Stimulated activated naive B cell treated with anti-CD40 and anti-IgM and Interleukin-4, amounts not matched to agents 10 μg/mL and 1 μg/mL and 100 μg/mL, for 72 hours (primary cell): ENCODE results near the gene NUP43.
"Not testable (repeated sequence)": the region's sequence is repeated elsewhere in the genome, so short reads cannot be mapped to it uniquely, and the experiment has no call there.

Source experiments
- ATAC-seq, 2 donors: fragments of 150-1000 bp; cut with Tn5 transposase; replicated peaks; 2 replicates each; pipeline ENCODE4 v1.10.0; 2021; ENCODE audit warnings: moderate library complexity in 1 of 2
- DNase-seq: peaks from one replicate; pipeline ENCODE4 v3.0.0; 2021
- H3K27ac Mint-ChIP-seq: one replicate; pipeline ENCODE4 v1.8.0; 2022; ENCODE audit warnings: mild to moderate bottlenecking, mixed read lengths
- H3K27me3 Mint-ChIP-seq, 2 donors: one replicate each; pipeline ENCODE4 v1.8.0; 2022; ENCODE audit warnings: mixed read lengths in 2 of 2
- H3K36me3 Mint-ChIP-seq, 2 donors: one replicate each; pipeline ENCODE4 v1.8.0; 2022; ENCODE audit warnings: mixed read lengths in 2 of 2, mild to moderate bottlenecking in 1 of 2
- H3K4me1 Mint-ChIP-seq, 2 donors: one replicate each; pipeline ENCODE4 v1.8.0; 2022; ENCODE audit warnings: mixed read lengths in 2 of 2, mild to moderate bottlenecking in 1 of 2
- H3K4me3 Mint-ChIP-seq, 2 donors: one replicate each; pipeline ENCODE4 v1.8.0; 2022; ENCODE audit warnings: mild to moderate bottlenecking in 2 of 2, mixed read lengths in 2 of 2, moderate library complexity in 1 of 2
- H3K9me3 Mint-ChIP-seq, 2 donors: one replicate each; pipeline ENCODE4 v1.8.0; 2022; ENCODE audit warnings: mixed read lengths in 2 of 2, mild to moderate bottlenecking in 1 of 2

The NUP43 gene

GRCh38 chr6:149754548-149754947, 8.2 kb upstream of the NUP43 start:
- H3K9me3 Mint-ChIP-seq: no peaks in the 10 kb centered on the region
- peaks cover 9 to 11% of the 10 kb centered on the region in 2 donors for H3K36me3 Mint-ChIP-seq
- H3K4me1 Mint-ChIP-seq: peaks cover 6 to 27% of the 10 kb centered on the region in 2 donors
- H3K27me3 Mint-ChIP-seq: no peaks in the 10 kb centered on the region
- no peak overlapping the region for H3K27ac Mint-ChIP-seq
- no peak for DNase-seq
- no peak overlapping the region for H3K4me3 Mint-ChIP-seq
- no peak for ATAC-seq

GRCh38 chr6:149753374-149753637, 7.0 kb upstream of the NUP43 start:
- not testable (repeated sequence) for H3K9me3 Mint-ChIP-seq, DNase-seq, ATAC-seq, H3K4me3 Mint-ChIP-seq, H3K27ac Mint-ChIP-seq, H3K27me3 Mint-ChIP-seq, H3K36me3 Mint-ChIP-seq
- H3K4me1 Mint-ChIP-seq: peaks cover 6 to 33% of the 10 kb centered on the region in 2 donors

- no peak for DNase-seq
- no peak for ATAC-seq
- no peak overlapping the region for H3K4me3 Mint-ChIP-seq
- no peak overlapping the region for H3K27ac Mint-ChIP-seq
- no peaks in the 10 kb centered on the region for H3K9me3 Mint-ChIP-seq
- H3K4me1 Mint-ChIP-seq: peaks cover 6 to 33% of the 10 kb centered on the region in 2 donors
- H3K36me3 Mint-ChIP-seq: peaks cover 7 to 8% of the 10 kb centered on the region in 2 donors
- H3K27me3 Mint-ChIP-seq: no peaks in the 10 kb centered on the region
Observed at GRCh38 chr6:149752600-149753373, 6.5 kb upstream of the NUP43 start.

GRCh38 chr6:149751920-149752319, 5.6 kb upstream of the NUP43 start:
- H3K4me3 Mint-ChIP-seq, ATAC-seq, H3K27ac Mint-ChIP-seq, H3K9me3 Mint-ChIP-seq, H3K36me3 Mint-ChIP-seq, DNase-seq, H3K27me3 Mint-ChIP-seq: not testable (repeated sequence)
- peaks cover 8 to 42% of the 10 kb centered on the region in 2 donors for H3K4me1 Mint-ChIP-seq

- ATAC-seq (no peak), DNase-seq (no peak)
- Mint-ChIP-seq H3K27me3 (no peaks in the 10 kb centered on the region), H3K9me3 (no peaks in the 10 kb centered on the region), H3K27ac (no peak overlapping the region), H3K4me1 (peaks cover 12 to 47% of the 10 kb centered on the region in 2 donors), H3K4me3 (peak overlapping the region; percentile 89 to 92), H3K36me3 (peaks cover 7 to 8% of the 10 kb centered on the region in 2 donors)
Observed at GRCh38 chr6:149751239-149751638, 4.9 kb upstream of the NUP43 start.

GRCh38 chr6:149750136-149750609, 3.8 kb upstream of the NUP43 start:
- peaks cover 3 to 4% of the 10 kb centered on the region in 2 donors for H3K36me3 Mint-ChIP-seq
- H3K9me3 Mint-ChIP-seq: no peaks in the 10 kb centered on the region
- DNase-seq (peak; percentile 50), ATAC-seq (peak; percentile 48 to 56)
- H3K4me1 Mint-ChIP-seq: peaks cover 7 to 39% of the 10 kb centered on the region in 2 donors
- H3K27me3 Mint-ChIP-seq: no peaks in the 10 kb centered on the region
- H3K4me3 Mint-ChIP-seq: peak overlapping the region; percentile 89 to 92
- H3K27ac Mint-ChIP-seq: peak overlapping the region; percentile 93

- no peaks in the 10 kb centered on the region for H3K9me3 Mint-ChIP-seq
- DNase-seq (peak; percentile 94), ATAC-seq (peak; percentile 87 to 90)
- H3K4me3 Mint-ChIP-seq: peak within 1 kb of the TSS; percentile 89 to 92
- H3K36me3 Mint-ChIP-seq: peaks cover 3 to 4% of the 10 kb centered on the region in 2 donors
- peak within 1 kb of the TSS; percentile 93 for H3K27ac Mint-ChIP-seq
- H3K4me1 Mint-ChIP-seq: peaks cover 6 to 36% of the 10 kb centered on the region in 2 donors
- H3K27me3 Mint-ChIP-seq: no peaks in the 10 kb centered on the region
Observed at GRCh38 chr6:149749594-149750135, 3.3 kb upstream of the NUP43 start, which contains the start of gene PCMT1. TSS of gene PCMT1 (plus strand) at chr6:149749741. CDS start at chr6:149749902, 161 bp downstream.

- H3K27me3 Mint-ChIP-seq, H3K9me3 Mint-ChIP-seq, DNase-seq, H3K36me3 Mint-ChIP-seq: not testable (repeated sequence)
- H3K4me1 Mint-ChIP-seq: peaks cover 6 to 36% of the 10 kb centered on the region in 2 donors
- H3K4me3 Mint-ChIP-seq: peak overlapping the region; percentile 89 to 92
- ATAC-seq: peak; percentile 15 to 22
- peak overlapping the region; percentile 93 for H3K27ac Mint-ChIP-seq
Observed at GRCh38 chr6:149749082-149749593, 2.8 kb upstream of the NUP43 start.

- Mint-ChIP-seq H3K4me1 (peaks cover 6 to 20% of the 10 kb centered on the region in 2 donors), H3K36me3 (peaks cover 9 to 19% of the 10 kb centered on the region in 2 donors), H3K4me3 (peak overlapping the region; percentile 98 to 99)
- not testable (repeated sequence) for H3K27me3 Mint-ChIP-seq, DNase-seq, ATAC-seq, H3K27ac Mint-ChIP-seq, H3K9me3 Mint-ChIP-seq
Observed at GRCh38 chr6:149745252-149745651, 1.1 kb downstream of the NUP43 start.

- DNase-seq: no peak
- no peak overlapping the region for H3K4me3 Mint-ChIP-seq
- no peaks in the 10 kb centered on the region for H3K27me3 Mint-ChIP-seq
- peaks cover 15 to 35% of the 10 kb centered on the region in 2 donors for H3K36me3 Mint-ChIP-seq
- no peaks in the 10 kb centered on the region for H3K9me3 Mint-ChIP-seq
- ATAC-seq: no peak
- no peaks in the 10 kb centered on the region for H3K4me1 Mint-ChIP-seq
- H3K27ac Mint-ChIP-seq: no peak overlapping the region
Observed at GRCh38 chr6:149734915-149735314, 11.4 kb downstream of the NUP43 start.

GRCh38 chr6:149733089-149733720, 13.1 kb downstream of the NUP43 start:
- DNase-seq (no peak), ATAC-seq (no peak)
- no peaks in the 10 kb centered on the region for H3K9me3 Mint-ChIP-seq
- H3K27ac Mint-ChIP-seq: no peak overlapping the region
- H3K36me3 Mint-ChIP-seq: peaks cover 20 to 38% of the 10 kb centered on the region in 2 donors
- H3K4me1 Mint-ChIP-seq: peaks cover 6 to 15% of the 10 kb centered on the region in 2 donors
- no peak overlapping the region for H3K4me3 Mint-ChIP-seq
- H3K27me3 Mint-ChIP-seq: no peaks in the 10 kb centered on the region

- DNase-seq (no peak), ATAC-seq (no peak)
- H3K36me3 Mint-ChIP-seq: peaks cover 16 to 40% of the 10 kb centered on the region in 2 donors
- H3K4me3 Mint-ChIP-seq: no peak overlapping the region
- peaks cover 6 to 16% of the 10 kb centered on the region in 2 donors for H3K4me1 Mint-ChIP-seq
- H3K9me3 Mint-ChIP-seq: no peaks in the 10 kb centered on the region
- no peaks in the 10 kb centered on the region for H3K27me3 Mint-ChIP-seq
- no peak overlapping the region for H3K27ac Mint-ChIP-seq
Observed at GRCh38 chr6:149729824-149730223, 16.5 kb downstream of the NUP43 start.

- Mint-ChIP-seq H3K9me3 (no peaks in the 10 kb centered on the region), H3K27me3 (no peaks in the 10 kb centered on the region), H3K27ac (peak overlapping the region; percentile 60), H3K4me1 (peaks cover 8 to 22% of the 10 kb centered on the region in 2 donors), H3K4me3 (no peak overlapping the region), H3K36me3 (peaks cover 23 to 50% of the 10 kb centered on the region in 2 donors)
- ATAC-seq (no peak), DNase-seq (no peak)
Observed at GRCh38 chr6:149728499-149729234, 17.7 kb downstream of the NUP43 start.
